Activated CD8-positive, alpha-beta memory T cell treated with anti-CD3 and anti-CD28 coated beads for 36 hours (primary cell): ENCODE data around the gene STUM. TPM values are rescaled to one million over a fixed set of nuclear protein-coding genes. Genes with fewer than 3 reads are reported as not detected.
"Not testable (repeated sequence)": the region's sequence is repeated elsewhere in the genome, so short reads cannot be mapped to it uniquely, and the experiment has no call there.

ENCODE experiments used
- CTCF ChIA-PET: fragments of 350-600 bp; sonication (Branson Sonifier 250); formaldehyde crosslinking; loops from one replicate; lab custom pipeline; 2021; ENCODE audit warnings: antibody characterized with exemption; lab: Charles Lee
- POLR2A ChIA-PET: fragments of 350-600 bp; sonication (Branson Sonifier 250); formaldehyde crosslinking; loops from one replicate; lab custom pipeline; 2021; ENCODE audit warnings: antibody characterized with exemption; lab: Charles Lee
- total RNA-seq, 2 experiments: library from RNA; stranded (reverse); gene quantifications; one replicate each; pipeline ENCODE4 v1.2.3, GENCODE V29; 2021

Gene STUM
- total RNA-seq, 2 experiments from 2014 or later, result not detected

DNA sequence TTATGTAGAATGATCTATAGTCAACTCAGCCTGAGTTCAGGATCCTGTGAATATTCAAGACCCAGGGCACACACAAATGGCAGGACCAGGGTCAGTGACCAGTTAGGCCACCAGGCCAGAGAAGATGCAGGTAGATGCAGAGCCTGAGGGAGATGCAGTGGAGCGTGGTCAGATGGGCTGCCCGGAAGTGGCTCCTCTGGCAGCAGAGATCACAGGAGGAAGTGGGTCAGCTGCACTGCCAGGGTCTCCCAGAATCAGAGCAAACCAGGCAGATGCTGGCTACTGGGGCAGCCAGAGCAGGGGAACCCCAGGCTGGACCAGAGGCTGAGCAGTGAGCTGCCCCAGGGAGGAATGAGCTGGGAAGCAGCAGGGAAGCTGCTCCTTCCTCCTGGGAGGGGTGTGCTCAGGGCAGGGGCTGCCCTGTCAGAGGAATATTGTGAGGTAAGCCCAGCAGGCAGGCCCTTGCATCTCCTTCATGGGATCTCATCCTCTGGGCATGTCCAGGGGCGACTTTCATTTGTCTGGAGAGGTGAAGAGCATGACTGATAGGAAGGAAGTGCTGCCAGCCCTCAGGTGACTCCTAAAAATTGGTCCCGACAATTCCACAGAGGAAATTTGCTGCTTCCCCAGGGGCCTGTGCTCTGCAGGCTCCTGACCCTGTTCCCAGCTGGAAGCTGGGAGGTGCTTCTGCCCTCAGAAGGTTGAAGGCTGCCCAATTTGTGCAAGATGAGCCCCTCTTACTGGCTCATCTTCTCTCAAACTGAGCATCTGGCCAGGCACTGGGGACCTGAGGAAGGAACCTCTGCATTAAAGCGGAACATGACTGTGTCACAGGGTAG is 49.3 kb downstream of the STUM start:
- CTCF ChIA-PET, result interaction anchor here (1.8 kb wide), 1 partner anchor 11 kb away, joined by 4 read pairs; no protein-coding TSS in a partner anchor
- POLR2A ChIA-PET, result no interaction called here

GRCh38 chr1:226598455-226598849 is 49.9 kb downstream of the STUM start:
- ChIA-PET CTCF (interaction anchor here (1.8 kb wide), 1 partner anchor 11 kb away, joined by 4 read pairs; no protein-coding TSS in a partner anchor), POLR2A (no interaction called here)

- CTCF ChIA-PET, result interaction anchor here (1.8 kb wide), 1 partner anchor 10 kb away, joined by 4 read pairs; no protein-coding TSS in a partner anchor
- POLR2A ChIA-PET, result not testable (repeated sequence)
Observed at GRCh38 chr1:226598955-226599354, 50.4 kb downstream of the STUM start.

DNA sequence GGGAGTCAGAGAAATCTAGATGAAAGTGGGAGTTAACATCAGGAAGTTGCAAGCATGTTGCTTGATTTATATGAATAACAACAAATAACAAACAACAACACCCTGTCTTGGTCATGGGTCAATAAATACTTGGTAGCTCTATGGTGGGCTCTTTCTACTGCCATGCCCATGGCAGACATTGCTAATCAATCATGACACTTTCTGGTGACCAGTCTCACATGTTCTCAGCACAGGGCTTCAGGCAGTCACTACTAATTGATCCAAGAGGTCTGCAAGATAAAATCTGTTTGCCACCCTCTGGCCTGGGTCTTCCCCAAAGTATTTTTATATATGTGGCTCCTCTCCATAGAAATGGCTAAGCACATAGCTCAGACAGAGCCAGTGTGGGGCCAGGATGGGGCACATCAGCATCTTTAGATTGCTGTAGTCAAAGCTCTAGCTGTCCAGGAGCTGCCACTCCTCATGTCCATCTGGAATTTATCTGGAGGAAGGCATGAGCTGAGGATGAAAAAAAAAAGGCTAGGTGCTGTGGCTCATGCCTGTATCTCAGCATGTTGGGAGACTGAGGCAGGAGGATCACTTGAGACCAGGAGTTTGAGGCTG is 51.2 kb downstream of the STUM start:
- CTCF ChIA-PET, result no interaction called here
- POLR2A ChIA-PET, result no interaction called here

DNA sequence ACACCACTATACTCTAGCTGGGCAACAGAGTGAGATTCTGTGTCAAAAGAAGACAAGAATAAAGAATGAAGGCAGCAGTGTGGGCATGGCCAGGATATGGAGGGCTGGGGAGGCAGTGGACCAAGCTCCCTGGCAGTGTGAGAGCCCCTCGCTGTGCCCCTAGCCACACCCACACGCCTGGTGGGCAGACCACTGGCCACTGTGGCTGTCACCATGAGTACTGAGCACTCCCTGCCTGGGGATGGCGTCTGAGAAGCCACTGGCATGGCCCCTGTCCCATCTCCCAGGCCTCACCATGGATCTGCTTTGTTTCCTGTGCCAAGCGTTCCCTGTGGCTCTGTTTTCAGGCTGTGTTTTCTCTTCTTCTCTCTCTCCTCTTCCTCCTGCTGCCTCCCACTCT is 51.7 kb downstream of the STUM start:
- CTCF ChIA-PET, result no interaction called here
- POLR2A ChIA-PET, result no interaction called here

GRCh38 chr1:226601456-226601855 is 52.9 kb downstream of the STUM start:
- CTCF ChIA-PET, result no interaction called here
- POLR2A ChIA-PET, result no interaction called here

GRCh38 chr1:226602186-226603021 is 53.8 kb downstream of the STUM start:
- ChIA-PET CTCF (no interaction called here), POLR2A (no interaction called here)

DNA sequence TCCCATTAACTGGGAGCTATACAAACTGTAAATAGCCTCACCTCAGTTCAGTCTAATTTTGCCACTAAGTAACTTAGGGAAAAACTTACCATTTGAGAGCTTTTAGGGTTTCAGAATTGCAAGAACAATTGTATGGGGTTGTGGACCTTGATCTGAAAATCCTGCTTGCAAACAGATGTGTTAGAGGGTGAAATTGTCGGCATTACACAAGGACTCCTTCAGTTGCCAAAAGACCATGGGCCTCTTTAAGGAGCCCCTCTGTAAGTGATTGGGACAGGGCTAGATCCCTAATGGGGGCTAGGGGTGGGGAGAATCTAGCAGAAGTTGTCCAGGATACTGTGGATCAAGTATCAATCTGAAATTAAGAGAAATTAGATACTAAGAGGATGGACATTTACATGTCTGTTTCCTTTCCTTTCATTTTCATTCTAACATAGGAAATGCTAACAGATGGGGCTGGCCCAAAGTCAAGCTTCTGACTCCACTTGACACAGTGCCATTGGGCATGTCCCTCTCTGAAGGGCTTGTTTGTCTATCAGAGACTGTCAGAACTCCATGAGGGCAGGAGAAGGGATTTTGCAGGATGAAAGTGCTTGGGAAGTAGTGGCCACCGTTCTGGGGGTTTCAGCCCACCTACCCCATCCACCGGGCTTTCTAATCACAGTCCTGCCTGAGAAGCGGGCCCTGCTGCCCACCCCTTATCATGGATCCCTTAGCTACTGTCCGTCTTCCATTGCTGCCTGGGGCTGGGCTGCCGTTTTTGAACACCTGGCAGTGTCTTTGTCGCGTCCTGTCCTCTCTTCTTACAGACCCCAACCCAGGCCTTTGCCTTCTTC is 54.7 kb downstream of the STUM start:
- ChIA-PET CTCF (no interaction called here), POLR2A (no interaction called here)

GRCh38 chr1:226603858-226604559 is 55.4 kb downstream of the STUM start:
- ChIA-PET CTCF (no interaction called here), POLR2A (no interaction called here)

GRCh38 chr1:226604560-226605317 is 56.2 kb downstream of the STUM start:
- POLR2A ChIA-PET, result interaction anchor here (0.5 kb wide), 1 partner anchor 70 kb away, joined by 3 read pairs; no protein-coding TSS in a partner anchor
- CTCF ChIA-PET, result no interaction called here

GRCh38 chr1:226605318-226605950 is 56.9 kb downstream of the STUM start:
- ChIA-PET POLR2A (interaction anchor here (0.5 kb wide), 1 partner anchor 71 kb away, joined by 3 read pairs; no protein-coding TSS in a partner anchor), CTCF (no interaction called here)

DNA sequence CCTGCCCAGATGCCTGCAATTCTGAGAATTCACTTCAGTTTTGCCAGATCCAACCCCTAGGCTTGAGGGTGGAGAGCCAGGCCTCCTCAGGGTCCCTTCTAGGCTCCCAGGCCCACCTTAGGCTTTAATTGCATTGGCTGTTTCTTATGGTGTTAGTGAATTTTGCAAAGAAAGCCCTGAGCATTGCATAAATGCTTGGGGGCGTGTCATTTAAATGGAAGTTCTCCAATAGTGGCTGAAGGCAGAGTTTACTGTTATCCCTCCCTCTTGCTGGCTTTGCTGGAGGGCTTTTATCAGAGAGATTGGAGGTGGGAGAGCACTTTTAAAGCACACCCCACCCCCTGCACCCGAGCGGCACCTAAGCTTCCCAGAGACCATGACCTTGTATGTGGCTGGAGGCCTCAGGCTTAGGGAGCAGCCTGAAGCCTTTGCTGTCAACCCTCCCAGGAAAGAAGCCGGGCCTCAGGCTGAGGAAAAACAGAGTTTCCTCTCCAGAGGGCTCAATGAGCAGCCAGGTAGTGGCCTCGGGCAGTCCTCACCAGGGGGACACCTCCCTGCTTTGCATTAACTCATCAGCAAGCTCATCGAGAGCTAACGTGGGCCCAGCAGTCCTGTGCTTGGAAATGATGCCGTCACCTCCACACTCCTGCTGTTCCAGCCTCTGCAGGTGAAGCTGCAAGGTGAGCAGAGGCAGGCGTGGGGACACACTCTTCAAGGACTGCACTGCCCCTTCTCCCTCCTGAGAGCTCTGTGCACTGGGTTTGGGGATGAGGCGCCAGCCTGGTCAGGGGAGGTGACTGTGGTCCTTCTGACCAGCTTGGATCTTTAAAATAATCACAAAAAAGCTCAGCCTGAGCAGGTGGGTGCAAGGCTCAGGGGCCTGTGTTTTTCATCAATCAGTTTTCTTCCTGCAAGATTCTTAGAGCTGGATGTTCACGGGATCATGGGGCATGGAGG is 58.0 kb downstream of the STUM start:
- POLR2A ChIA-PET, result no interaction called here
- CTCF ChIA-PET, result interaction anchor here (2.3 kb wide), 1 partner anchor 56 kb away, joined by 7 read pairs; no protein-coding TSS in a partner anchor

GRCh38 chr1:226607268-226607660 is 58.7 kb downstream of the STUM start:
- POLR2A ChIA-PET, result no interaction called here
- CTCF ChIA-PET, result interaction anchor here (1.3 to 2.3 kb wide), 3 partner anchors 20 to 74 kb away, joined by 3 to 7 read pairs (median 4); no protein-coding TSS in a partner anchor

DNA sequence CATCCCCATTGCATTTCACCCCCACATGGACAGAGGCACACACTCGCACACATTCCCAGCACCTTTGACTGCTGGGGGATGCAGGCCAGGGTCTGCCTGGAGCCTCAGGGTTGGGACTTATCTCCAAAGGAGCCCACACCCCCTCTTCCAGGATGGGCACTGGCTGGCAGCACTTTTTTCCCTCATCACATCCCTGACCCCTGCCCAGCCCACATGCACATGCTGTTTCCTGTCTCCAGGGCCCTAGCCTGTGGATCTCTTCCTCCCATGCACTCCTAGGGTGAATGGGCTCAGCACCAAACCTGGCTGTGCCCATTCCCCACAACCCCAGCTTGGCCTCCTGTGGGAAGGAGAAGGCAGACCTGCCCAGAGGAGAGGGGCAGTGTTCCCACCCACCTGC is 59.3 kb downstream of the STUM start:
- ChIA-PET POLR2A (no interaction called here), CTCF (interaction anchor here (1.3 to 2.3 kb wide), 7 partner anchors 17 to 150 kb away, joined by 3 to 8 read pairs (median 4); no protein-coding TSS in a partner anchor)

GRCh38 chr1:226608699-226609505 is 60.3 kb downstream of the STUM start:
- ChIA-PET CTCF (interaction anchor here (0.5 to 2.3 kb wide), 14 partner anchors 11 to 559 kb away, joined by 3 to 8 read pairs (median 4); no protein-coding TSS in a partner anchor), POLR2A (no interaction called here)
